Liver (tissue), 9 donors: ENCODE data around the gene CLCN7. TPM values are rescaled to one million over a fixed set of nuclear protein-coding genes. Genes with fewer than 3 reads are reported as not detected.

ENCODE experiments used
- DNase-seq: peaks from one replicate; pipeline ENCODE4 v3.0.0-alpha.2; 2017; ENCODE audit warnings: low spot score
- H3K27ac ChIP-seq, 2 donors: one replicate each; pipeline ENCODE4 v1.7.0; 2013; ENCODE audit warnings: inconsistent platforms in 2 of 2, low read length in 2 of 2, control low read depth in 1 of 2, low read depth in 1 of 2, mild to moderate bottlenecking in 1 of 2
- H3K27me3 ChIP-seq, 4 donors: one replicate each; pipeline versions ENCODE4 v1.6.1 to v1.7.0; 2013; ENCODE audit warnings: low read length in 3 of 4, inconsistent platforms in 1 of 4, mild to moderate bottlenecking in 1 of 4, moderate library complexity in 1 of 4; ENCODE audit not compliant: control insufficient read depth in 4 of 4, insufficient read depth in 4 of 4
- H3K36me3 ChIP-seq, 4 donors: one replicate each; pipeline versions ENCODE4 v1.6.1 to v1.7.0; 2013; ENCODE audit warnings: low read length in 3 of 4, mild to moderate bottlenecking in 3 of 4, low read depth in 1 of 4, moderate library complexity in 1 of 4; ENCODE audit not compliant: control insufficient read depth in 4 of 4, insufficient read depth in 3 of 4
- H3K4me1 ChIP-seq, 4 donors: one replicate each; pipeline versions ENCODE4 v1.6.1 to v1.7.0; 2013; ENCODE audit warnings: low read length in 3 of 4, mild to moderate bottlenecking in 3 of 4, moderate library complexity in 1 of 4; ENCODE audit not compliant: control insufficient read depth in 4 of 4, insufficient read depth in 4 of 4
- H3K4me3 ChIP-seq, 3 donors: one replicate each; pipeline versions ENCODE4 v1.6.1 to v1.7.0; 2013; ENCODE audit warnings: low read length in 3 of 3, control low read depth in 1 of 3, low read depth in 1 of 3, mild to moderate bottlenecking in 1 of 3
- H3K9ac ChIP-seq, 2 donors: one replicate each; pipeline ENCODE4 v1.7.0; 2013; ENCODE audit warnings: low read length in 2 of 2, mild to moderate bottlenecking in 2 of 2, moderate library complexity in 2 of 2, control low read depth in 1 of 2, low read depth in 1 of 2
- H3K9me3 ChIP-seq, 4 donors: one replicate each; pipeline versions ENCODE4 v1.6.1 to v1.7.0; 2013; ENCODE audit warnings: low read length in 3 of 4; ENCODE audit not compliant: control insufficient read depth in 4 of 4
- ATF3 ChIP-seq: IDR thresholded peaks from 2 replicates; pipeline ENCODE4 v1.6.1; 2016; ENCODE audit warnings: antibody characterized with exemption
- EGR1 ChIP-seq, 2 donors: IDR thresholded peaks; 2 replicates each; pipeline ENCODE4 v1.6.1; 2016 to 2018; ENCODE audit warnings: antibody characterized with exemption in 2 of 2, low read depth in 2 of 2
- FOXA1 ChIP-seq: IDR thresholded peaks from 2 replicates; pipeline ENCODE4 v1.6.1; 2016; ENCODE audit warnings: antibody characterized with exemption
- GABPA ChIP-seq, 2 donors: IDR thresholded peaks in 1 of 2; conservative IDR thresholded peaks in 1 of 2; 2 replicates each; pipeline ENCODE4 v1.6.1; 2016; ENCODE audit warnings: antibody characterized with exemption in 2 of 2, mild to moderate bottlenecking in 1 of 2, moderate library complexity in 1 of 2
- HNF4A ChIP-seq, 2 donors: conservative IDR thresholded peaks; 2 replicates each; pipeline ENCODE4 v1.6.1; 2016; ENCODE audit warnings: antibody characterized with exemption in 2 of 2, mild to moderate bottlenecking in 2 of 2
- JUND ChIP-seq, 2 donors: IDR thresholded peaks; 2 replicates each; pipeline ENCODE4 v1.6.1; 2016; ENCODE audit warnings: antibody characterized with exemption in 2 of 2
- MAX ChIP-seq: IDR thresholded peaks from 2 replicates; pipeline ENCODE4 v1.6.1; 2016; ENCODE audit warnings: antibody characterized with exemption
- NR2F2 ChIP-seq: IDR thresholded peaks from 2 replicates; pipeline ENCODE4 v1.6.1; 2016; ENCODE audit warnings: antibody characterized with exemption
- RAD21 ChIP-seq, 2 donors: IDR thresholded peaks; 2 replicates each; pipeline ENCODE4 v1.6.1; 2016; ENCODE audit warnings: antibody characterized with exemption in 2 of 2, mild to moderate bottlenecking in 2 of 2
- REST ChIP-seq: IDR thresholded peaks from 2 replicates; pipeline ENCODE4 v1.6.1; 2016; ENCODE audit warnings: antibody characterized with exemption, mild to moderate bottlenecking
- SP1 ChIP-seq: IDR thresholded peaks from 2 replicates; pipeline ENCODE4 v1.6.1; 2018; ENCODE audit warnings: antibody characterized with exemption, mild to moderate bottlenecking
- TAF1 ChIP-seq: conservative IDR thresholded peaks from 2 replicates; pipeline ENCODE4 v1.6.1; 2016; ENCODE audit warnings: antibody characterized with exemption, mild to moderate bottlenecking
- YY1 ChIP-seq: IDR thresholded peaks from 2 replicates; pipeline ENCODE4 v1.6.1; 2016; ENCODE audit warnings: antibody characterized with exemption, mild to moderate bottlenecking
- ZBTB33 ChIP-seq: IDR thresholded peaks from 2 replicates; pipeline ENCODE4 v1.6.1; 2016; ENCODE audit warnings: antibody characterized with exemption
- WGBS: extraction: QIAGEN DNeasy Blood & Tissue Kit; methylation state at CpG from one replicate; pipeline ENCODE4 v1.1.7; 2013; 5-methylcytosine and 5-hydroxymethylcytosine counted together
- polyA plus RNA-seq, 2 donors: library from polyadenylated mRNA; stranded (reverse) in 1 of 2; unstranded in 1 of 2; fragments of 200-250 nt in 1 of 2; fragments of >200 nt in 1 of 2; fragmentation: Nextera tagmentation in 1 of 2; extraction: Ambion mirVana in 1 of 2; gene quantifications; one replicate each; pipeline versions ENCODE4 v1.2.1 to v1.2.3, GENCODE V29; 2013 to 2015
- total RNA-seq, 2 donors: library from RNA; depleted of rRNA; stranded (reverse); fragments of >200 nt; gene quantifications; one replicate each; pipeline ENCODE4 v1.2.3, GENCODE V29; 2014
- donor health status: healthy.
- donor health status: healthy.
- donor health status: healthy.
- donor health status: healthy.
- donor health status: healthy.

CLCN7 gene
- total and polyA plus RNA-seq, 4 donors = 13.9 to 36.2 (median 30.2) TPM

GRCh38 chr16:1519831-1520230 lies 45.0 kb upstream of the CLCN7 start:
- Histone ChIP-seq H3K9me3 (no peaks in the 10 kb centered on the region), H3K4me1 (no peaks in the 10 kb centered on the region), H3K9ac (no peak overlapping the region), H3K4me3 (no peak overlapping the region), H3K27me3 (no peaks in the 10 kb centered on the region), H3K27ac (no peak overlapping the region), H3K36me3 (peaks cover 0 to 18% (median 2%) of the 10 kb centered on the region in 4 donors)
- DNase-seq = no peak
- no peak for TF ChIP-seq ZBTB33
- TF ChIP-seq SP1 = no peak
- TF ChIP-seq YY1 = no peak
- TF ChIP-seq ATF3 = no peak
- no peak for TF ChIP-seq MAX
- no peak for TF ChIP-seq RAD21 (IDR thresholded peaks at IDR 0.05)
- TF ChIP-seq REST = no peak
- no peak for TF ChIP-seq FOXA1
- TF ChIP-seq TAF1 = no peak
- no peak for TF ChIP-seq EGR1 (IDR thresholded peaks at IDR 0.05; ENCODE audit: low read depth in 2 of 2)
- WGBS = 93% methylated on average over 17 of the region's 17 CpGs

GRCh38 chr16:1518626-1519135 lies 43.9 kb upstream of the CLCN7 start:
- Histone ChIP-seq H3K9me3 (peaks cover 0 to 3% (median 0%) of the 10 kb centered on the region in 4 donors), H3K9ac (no peak overlapping the region), H3K27me3 (no peaks in the 10 kb centered on the region), H3K4me1 (no peaks in the 10 kb centered on the region), H3K27ac (no peak overlapping the region), H3K36me3 (peaks cover 0 to 16% (median 2%) of the 10 kb centered on the region in 4 donors), H3K4me3 (no peak overlapping the region)
- no peak for DNase-seq
- WGBS = 95% methylated on average over 16 of the region's 16 CpGs
- no peak for TF ChIP-seq TAF1
- no peak for TF ChIP-seq HNF4A (conservative IDR thresholded peaks at IDR 0.05)
- no peak for TF ChIP-seq JUND (IDR thresholded peaks at IDR 0.05)
- no peak for TF ChIP-seq MAX
- no peak for TF ChIP-seq RAD21 (IDR thresholded peaks at IDR 0.05)
- no peak for TF ChIP-seq NR2F2
- TF ChIP-seq GABPA (IDR thresholded peaks at IDR 0.05 in 1 of 2, conservative IDR thresholded peaks at IDR 0.05 in 1 of 2) = no peak
